Subcutaneous adipose tissue (tissue), 4 donors: Measurements from ENCODE around the gene C6orf62. TPM values are rescaled to one million over a fixed set of nuclear protein-coding genes. Genes with fewer than 3 reads are reported as not detected.

ENCODE experiments used
- total RNA-seq, 4 donors: library from RNA; depleted of rRNA; stranded (reverse); fragments of >200 nt; gene quantifications; one replicate each; pipeline ENCODE4 v1.1.0, GENCODE V29; 2016
- TF ChIP-seq, protein P1 (sequence below): fragments of 450-650 bp; IDR thresholded peaks from one replicate; pipeline ENCODE4 v1.5.1; 2016; ENCODE audit warnings: low read depth, mild to moderate bottlenecking, control low read depth, antibody characterized with exemption, moderate library complexity

The C6orf62 gene
- total RNA-seq, 4 donors from 2014 or later: 70.1 to 126 (median 90.8) TPM

DNA sequence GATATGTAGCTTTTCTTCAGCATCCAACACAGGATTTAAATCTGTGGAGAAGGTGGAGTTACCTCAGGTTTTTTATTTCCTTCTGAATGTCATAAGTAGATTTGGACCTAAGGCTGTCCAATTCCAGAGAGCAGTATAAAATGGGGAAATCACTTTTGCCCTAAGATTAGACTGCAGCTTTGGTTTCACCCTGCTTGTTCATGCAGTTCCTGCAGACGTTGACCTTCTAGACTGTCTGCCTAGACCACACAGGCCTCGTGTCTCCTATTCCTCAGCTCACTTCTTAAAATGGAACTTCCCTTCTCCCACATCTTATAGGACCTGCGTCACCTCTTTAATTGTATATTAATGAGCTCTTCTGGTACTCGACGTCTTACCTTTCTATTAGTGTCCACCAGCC lies 26.0 kb upstream of the C6orf62 start:
- TF ChIP-seq, protein P1, sequence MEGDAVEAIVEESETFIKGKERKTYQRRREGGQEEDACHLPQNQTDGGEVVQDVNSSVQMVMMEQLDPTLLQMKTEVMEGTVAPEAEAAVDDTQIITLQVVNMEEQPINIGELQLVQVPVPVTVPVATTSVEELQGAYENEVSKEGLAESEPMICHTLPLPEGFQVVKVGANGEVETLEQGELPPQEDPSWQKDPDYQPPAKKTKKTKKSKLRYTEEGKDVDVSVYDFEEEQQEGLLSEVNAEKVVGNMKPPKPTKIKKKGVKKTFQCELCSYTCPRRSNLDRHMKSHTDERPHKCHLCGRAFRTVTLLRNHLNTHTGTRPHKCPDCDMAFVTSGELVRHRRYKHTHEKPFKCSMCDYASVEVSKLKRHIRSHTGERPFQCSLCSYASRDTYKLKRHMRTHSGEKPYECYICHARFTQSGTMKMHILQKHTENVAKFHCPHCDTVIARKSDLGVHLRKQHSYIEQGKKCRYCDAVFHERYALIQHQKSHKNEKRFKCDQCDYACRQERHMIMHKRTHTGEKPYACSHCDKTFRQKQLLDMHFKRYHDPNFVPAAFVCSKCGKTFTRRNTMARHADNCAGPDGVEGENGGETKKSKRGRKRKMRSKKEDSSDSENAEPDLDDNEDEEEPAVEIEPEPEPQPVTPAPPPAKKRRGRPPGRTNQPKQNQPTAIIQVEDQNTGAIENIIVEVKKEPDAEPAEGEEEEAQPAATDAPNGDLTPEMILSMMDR: no peak

GRCh38 chr6:24743944-24744335 lies 25.0 kb upstream of the C6orf62 start:
- TF ChIP-seq, protein P1: no peak

GRCh38 chr6:24743265-24743943 lies 24.4 kb upstream of the C6orf62 start:
- TF ChIP-seq, protein P1: no peak

DNA sequence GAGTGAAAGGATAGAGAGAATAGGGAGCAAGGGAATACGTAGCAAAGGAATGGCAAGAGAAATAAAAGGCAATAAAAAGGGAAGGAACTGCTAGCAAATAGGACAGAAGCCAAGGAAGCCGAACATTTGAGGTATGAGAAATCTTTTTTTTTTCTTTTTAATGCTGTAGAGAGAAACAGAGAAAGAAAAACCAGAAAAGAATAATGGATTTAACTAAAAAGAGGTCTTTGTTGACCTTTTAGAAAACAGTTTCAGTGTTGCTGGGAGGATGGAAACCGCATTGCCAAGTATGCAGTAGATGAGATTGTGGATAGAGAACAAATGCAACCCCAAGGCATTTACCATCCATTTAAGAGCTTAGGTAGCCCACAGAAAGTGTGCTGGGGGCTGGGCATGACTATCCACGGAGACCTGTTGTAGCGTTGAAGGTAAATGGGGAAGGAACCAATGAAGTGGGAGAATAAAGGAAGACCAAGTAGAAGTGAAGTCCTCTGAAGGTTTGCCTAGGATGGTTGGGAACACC lies 23.3 kb upstream of the C6orf62 start:
- TF ChIP-seq, protein P1: no peak

- TF ChIP-seq, protein P1: no peak
Measured at GRCh38 chr6:24740861-24741260, 21.9 kb upstream of the C6orf62 start.

- TF ChIP-seq, protein P1: no peak
Measured at GRCh38 chr6:24738741-24739140, 19.8 kb upstream of the C6orf62 start.

DNA sequence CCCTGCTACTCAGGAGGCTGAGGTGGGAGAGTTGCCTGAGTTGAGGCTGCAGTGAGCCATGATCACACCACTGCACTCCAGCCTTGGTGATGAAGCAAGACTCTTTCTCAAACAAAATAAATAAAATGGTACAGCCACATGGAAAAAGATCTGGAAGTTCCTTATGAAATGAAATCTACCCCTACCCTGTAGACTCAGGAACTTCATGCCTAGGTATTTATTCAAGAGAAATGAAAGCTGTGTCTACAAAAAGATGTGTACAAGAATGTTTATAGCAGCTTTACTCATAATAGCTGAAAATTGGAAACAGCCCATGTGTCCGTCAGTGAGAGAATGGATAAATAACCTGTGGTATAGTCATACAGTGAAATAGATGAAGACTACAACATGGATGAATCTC lies 15.2 kb upstream of the C6orf62 start:
- TF ChIP-seq, protein P1: no peak
